IMR-90 (cell line): ENCODE measurements around the gene TMCO1. TPM values are rescaled to one million over a fixed set of nuclear protein-coding genes. Genes with fewer than 3 reads are reported as not detected.
A peak's percentile ranks its signal among the peaks of the same experiment; 100 is the strongest.

Experiments
- ATAC-seq: fragments of 200-7000 bp; cut with Tn5 transposase; 2 replicates; pipeline ENCODE4 v1.9.1; 2020; ENCODE audit warnings: low read depth, mild to moderate bottlenecking, moderate library complexity
- BruUV-seq: library from RNA; stranded (reverse); fragments of 400-500 nt; replicated peaks from 2 replicates; lab custom pipeline; 2021; lab: Mats Ljungman, UMichigan
- CTCF ChIA-PET: fragments of 300-600 bp; formaldehyde crosslinking; extraction: SDS; loops from one replicate; lab custom pipeline; 2021; ENCODE audit warnings: antibody characterized with exemption; lab: Yijun Ruan, JAX
- POLR2A ChIA-PET: fragments of 300-600 bp; sonication (Branson Sonifier 250); formaldehyde crosslinking; loops from one replicate; lab custom pipeline; 2022; ENCODE audit warnings: antibody characterized with exemption; ENCODE audit not compliant: unreplicated experiment; lab: Charles Lee
- DNase-seq: peaks from one replicate; pipeline ENCODE4 v3.0.0; 2013
- H2AFZ ChIP-seq: replicated peaks from 2 replicates; pipeline ENCODE3; 2013; ENCODE audit warnings: low read length, mild to moderate bottlenecking; ENCODE audit not compliant: poor library complexity
- H2AK5ac ChIP-seq: 2 replicates; pipeline ENCODE4 v1.6.1; 2013; ENCODE audit warnings: low read depth, low read length, inconsistent platforms
- H2AK9ac ChIP-seq: replicated peaks from 2 replicates; pipeline ENCODE3; 2013; ENCODE audit warnings: mild to moderate bottlenecking, low read depth, low read length, moderate library complexity; ENCODE audit not compliant: poor library complexity
- H2BK120ac ChIP-seq: 2 replicates; pipeline ENCODE4 v1.6.1; 2013; ENCODE audit warnings: low read depth, low read length, inconsistent platforms
- H2BK15ac ChIP-seq: 3 replicates; pipeline ENCODE4 v1.6.1; 2013; ENCODE audit warnings: low read depth, low read length, inconsistent platforms
- H2BK20ac ChIP-seq: 2 replicates; pipeline ENCODE4 v1.6.1; 2013; ENCODE audit warnings: low read depth, mild to moderate bottlenecking, inconsistent platforms, low read length, moderate library complexity
- H2BK5ac ChIP-seq: 2 replicates; pipeline ENCODE4 v1.6.1; 2013; ENCODE audit warnings: mild to moderate bottlenecking, low read depth, low read length, inconsistent platforms; ENCODE audit not compliant: poor library complexity, severe bottlenecking
- H3K14ac ChIP-seq: replicated peaks from 2 replicates; pipeline ENCODE4 v1.6.1; 2013; ENCODE audit warnings: low read depth, low read length, inconsistent platforms
- H3K18ac ChIP-seq: 2 replicates; pipeline ENCODE4 v1.6.1; 2013; ENCODE audit warnings: low read depth, low read length, control low read depth
- H3K23ac ChIP-seq: 2 replicates; pipeline ENCODE4 v1.6.1; 2013; ENCODE audit warnings: low read depth, low read length, inconsistent platforms
- H3K27ac ChIP-seq: 2 replicates; pipeline ENCODE4 v1.5.1; 2013; ENCODE audit warnings: mild to moderate bottlenecking, control low read depth, low read length; ENCODE audit not compliant: insufficient read depth
- H3K27me3 ChIP-seq: 2 replicates; pipeline ENCODE4 v1.6.1; 2013; ENCODE audit warnings: low read length; ENCODE audit not compliant: control insufficient read depth, insufficient read depth
- H3K36me3 ChIP-seq: 2 replicates; pipeline ENCODE4 v1.6.1; 2013; ENCODE audit warnings: low read length, mixed read lengths; ENCODE audit not compliant: control insufficient read depth, insufficient read depth
- H3K4ac ChIP-seq: 2 replicates; pipeline ENCODE4 v1.6.1; 2013; ENCODE audit warnings: low read depth, low read length, inconsistent platforms
- H3K4me1 ChIP-seq: 2 replicates; pipeline ENCODE4 v1.6.1; 2013; ENCODE audit warnings: low read length, mixed read lengths; ENCODE audit not compliant: control insufficient read depth, insufficient read depth
- H3K4me2 ChIP-seq: 2 replicates; pipeline ENCODE4 v1.6.1; 2013; ENCODE audit warnings: low read depth, mild to moderate bottlenecking, control low read depth, low read length, moderate library complexity
- H3K4me3 ChIP-seq: 2 replicates; pipeline ENCODE4 v1.5.1; 2013; ENCODE audit warnings: low read depth, mild to moderate bottlenecking, control low read depth, low read length, moderate library complexity; ENCODE audit not compliant: insufficient read depth
- H3K56ac ChIP-seq: 2 replicates; pipeline ENCODE4 v1.6.1; 2013; ENCODE audit warnings: low read length, inconsistent platforms; ENCODE audit not compliant: insufficient read depth; ENCODE audit errors: extremely low read depth
- H3K79me1 ChIP-seq, 2 experiments: 2 replicates each; pipeline ENCODE4 v1.6.1; 2013; ENCODE audit warnings: low read length in 2 of 2, inconsistent platforms in 1 of 2, low read depth in 1 of 2
- H3K9ac ChIP-seq: 2 replicates; pipeline ENCODE4 v1.6.1; 2013; ENCODE audit warnings: low read depth, low read length, control low read depth
- H3K9me1 ChIP-seq: 2 replicates; pipeline ENCODE4 v1.6.1; 2013; ENCODE audit warnings: low read length, inconsistent platforms; ENCODE audit not compliant: insufficient read depth
- H3K9me3 ChIP-seq: 2 replicates; pipeline ENCODE4 v1.6.1; 2013; ENCODE audit warnings: low read length; ENCODE audit not compliant: control insufficient read depth, insufficient read depth
- H4K20me1 ChIP-seq: 2 replicates; pipeline ENCODE4 v1.6.1; 2013; ENCODE audit warnings: low read length, inconsistent platforms; ENCODE audit not compliant: insufficient read depth
- H4K5ac ChIP-seq: 2 replicates; pipeline ENCODE4 v1.6.1; 2013; ENCODE audit warnings: mild to moderate bottlenecking, low read depth, low read length, control low read depth
- H4K8ac ChIP-seq, 2 experiments: 2 replicates each; pipeline ENCODE4 v1.6.1; 2013; ENCODE audit warnings: low read depth in 2 of 2, low read length in 2 of 2, control low read depth in 1 of 2, inconsistent platforms in 1 of 2
- H4K91ac ChIP-seq: 2 replicates; pipeline ENCODE4 v1.6.1; 2013; ENCODE audit warnings: low read depth, low read length, inconsistent platforms; ENCODE audit not compliant: insufficient read depth
- CEBPB ChIP-seq: IDR thresholded peaks from 2 replicates; pipeline ENCODE4 v1.6.1; 2012; ENCODE audit warnings: low read depth, low read length, improper control_type of control experiment
- CHD1 ChIP-seq: IDR thresholded peaks from 2 replicates; pipeline ENCODE4 v1.6.1; 2012; ENCODE audit warnings: low read depth, low read length, improper control_type of control experiment
- NFE2L2 ChIP-seq: fragments of 150-350 bp; IDR thresholded peaks from 2 replicates; pipeline ENCODE4 v1.6.1; 2016; ENCODE audit warnings: low read depth, mild to moderate bottlenecking, low read length
- POLR2A ChIP-seq: IDR thresholded peaks from 2 replicates; pipeline ENCODE4 v1.6.1; 2012; ENCODE audit warnings: mild to moderate bottlenecking, low read depth, low read length
- RAD21 ChIP-seq: IDR thresholded peaks from 2 replicates; pipeline ENCODE4 v1.6.1; 2012; ENCODE audit warnings: low read length, improper control_type of control experiment
- RCOR1 ChIP-seq: IDR thresholded peaks from 2 replicates; pipeline ENCODE4 v1.6.1; 2012; ENCODE audit warnings: mild to moderate bottlenecking, low read length, improper control_type of control experiment; ENCODE audit not compliant: insufficient replicate concordance
- WGBS, 2 experiments: methylation state at CpG; one replicate each; pipeline versions ENCODE4 v1.1.5 to v1.1.7; 2013; ENCODE audit warnings: missing lambda C conversion rate in 2 of 2; ENCODE audit not compliant: insufficient read length in 1 of 2; ENCODE audit errors: extremely low coverage in 2 of 2; 5-methylcytosine and 5-hydroxymethylcytosine counted together
- dilution Hi-C: fragments of 300-500 bp; cut with HindIII; formaldehyde crosslinking; loops from one replicate; pipeline ENCODE4 v1.14.3; 2018; ENCODE audit warnings: low sequenced_read_pairs; ENCODE audit not compliant: unreplicated experiment
- in situ Hi-C: fragments of 300-500 bp; cut with MboI; formaldehyde crosslinking; loops from 3 replicates; pipeline ENCODE4 v1.14.3; 2019; ENCODE audit warnings: low sequenced_read_pairs, inconsistent platforms, mixed read lengths
- intact Hi-C: fragments of 100-400 bp; cut with micrococcal nuclease; formaldehyde crosslinking; loops from 2 replicates; pipeline ENCODE4 v1.10.0; 2022
- polyA plus RNA-seq, 3 experiments: library from polyadenylated mRNA; depleted of rRNA; stranded (reverse); fragments of >200 nt; gene quantifications; 2 replicates each; pipeline ENCODE4 v1.2.3, GENCODE V29; 2012; ENCODE audit warnings: low replicate concordance in 1 of 3
- total RNA-seq: library from RNA; depleted of rRNA; stranded (reverse); fragments of >200 nt; gene quantifications from 2 replicates; pipeline ENCODE4 v1.2.3, GENCODE V29; 2012
- TF ChIP-seq, protein P1 (sequence below): fragments of 150-350 bp; IDR thresholded peaks from 2 replicates; pipeline ENCODE4 v1.6.1; 2016; ENCODE audit warnings: low read depth, mild to moderate bottlenecking, low read length, moderate library complexity, borderline replicate concordance
- TF ChIP-seq, protein P2 (sequence below): conservative IDR thresholded peaks from 2 replicates; pipeline ENCODE4 v1.5.1; 2012; ENCODE audit warnings: mild to moderate bottlenecking, low read depth, low read length, improper control_type of control experiment

TMCO1 gene
- total and polyA plus RNA-seq, 2 of the 4 experiments (the other 2 are of a cell fraction), result 86.4 to 113 TPM

DNA sequence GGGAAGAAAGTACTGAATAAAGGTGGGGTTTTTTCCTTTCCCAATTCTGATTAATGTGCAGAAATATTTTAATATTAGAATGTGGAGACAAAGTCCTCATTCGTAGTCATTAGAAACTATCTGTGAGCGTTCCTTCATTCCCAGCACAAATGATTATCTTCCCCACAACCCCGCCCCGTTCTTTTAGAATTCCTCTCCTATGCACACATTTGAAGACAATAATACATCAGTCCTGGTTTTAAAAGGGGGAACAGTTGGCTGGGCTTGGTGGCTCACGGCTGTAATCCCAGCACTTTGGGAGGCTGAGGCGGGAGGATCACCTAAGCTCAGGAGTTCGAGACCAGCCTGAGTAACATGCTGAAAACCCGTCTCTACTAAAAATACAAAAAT lies 71.2 kb downstream of the TMCO1 start:
- in situ Hi-C loops (no loop called here), dilution Hi-C loops (no loop called here), intact Hi-C loops (no loop called here)
- Histone ChIP-seq H3K27ac (peak overlapping the region; percentile 94; the same call in 1 of the 2 replicates), H3K56ac (no peak overlapping the region), H3K14ac (no peak overlapping the region), H2BK5ac (no peak overlapping the region), H2BK15ac (no peak overlapping the region), H4K91ac (no peak overlapping the region), H3K4ac (no peak overlapping the region; the same call in 1 of the 2 replicates), H3K9ac (no peak overlapping the region), H2BK120ac (no peak overlapping the region), H2AK5ac (0 out of 2 replicates have a peak overlapping the region, but pooled peaks have one; percentile 29), H3K36me3 (no peaks in the 10 kb centered on the region), H3K18ac (no peak overlapping the region), H4K20me1 (no peaks in the 10 kb centered on the region), H3K4me1 (no peaks in the 10 kb centered on the region), H3K9me3 (no peaks in the 10 kb centered on the region), H3K23ac (no peak overlapping the region), H3K9me1 (no peaks in the 10 kb centered on the region), H2AFZ (no peak overlapping the region), H3K79me1 (peaks cover 2 to 27% of the 10 kb centered on the region in 2 experiments; a peak in 3 of 4 replicates), H4K8ac (peak overlapping the region in 1 of 2 experiments; percentile 35; a peak in 1 of 4 replicates), H2BK20ac (no peak overlapping the region), H3K27me3 (no peaks in the 10 kb centered on the region), H3K4me2 (peak overlapping the region; percentile 59), H4K5ac (no peak overlapping the region), H3K4me3 (peak overlapping the region; percentile 70), H2AK9ac (no peak overlapping the region)
- ChIA-PET POLR2A (no interaction called here), CTCF (interaction anchor here (0.8 to 0.9 kb wide), 2 partner anchors 96 to 210 kb away, joined by 3 read pairs; no protein-coding TSS in a partner anchor)
- BruUV-seq, result TSS peak; percentile 52
- no CpG with 5 or more reads among the region's 8 CpGs for WGBS, 2 experiments
- no peak for DNase-seq
- ATAC-seq, result no peak
- TF ChIP-seq POLR2A, result no peak
- no peak for TF ChIP-seq CEBPB
- TF ChIP-seq NFE2L2, result no peak
- no peak for TF ChIP-seq RCOR1
- no peak for TF ChIP-seq CHD1
- TF ChIP-seq RAD21, result no peak
- TF ChIP-seq, protein P1, sequence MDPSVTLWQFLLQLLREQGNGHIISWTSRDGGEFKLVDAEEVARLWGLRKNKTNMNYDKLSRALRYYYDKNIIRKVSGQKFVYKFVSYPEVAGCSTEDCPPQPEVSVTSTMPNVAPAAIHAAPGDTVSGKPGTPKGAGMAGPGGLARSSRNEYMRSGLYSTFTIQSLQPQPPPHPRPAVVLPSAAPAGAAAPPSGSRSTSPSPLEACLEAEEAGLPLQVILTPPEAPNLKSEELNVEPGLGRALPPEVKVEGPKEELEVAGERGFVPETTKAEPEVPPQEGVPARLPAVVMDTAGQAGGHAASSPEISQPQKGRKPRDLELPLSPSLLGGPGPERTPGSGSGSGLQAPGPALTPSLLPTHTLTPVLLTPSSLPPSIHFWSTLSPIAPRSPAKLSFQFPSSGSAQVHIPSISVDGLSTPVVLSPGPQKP, result no peak
- TF ChIP-seq, protein P2, sequence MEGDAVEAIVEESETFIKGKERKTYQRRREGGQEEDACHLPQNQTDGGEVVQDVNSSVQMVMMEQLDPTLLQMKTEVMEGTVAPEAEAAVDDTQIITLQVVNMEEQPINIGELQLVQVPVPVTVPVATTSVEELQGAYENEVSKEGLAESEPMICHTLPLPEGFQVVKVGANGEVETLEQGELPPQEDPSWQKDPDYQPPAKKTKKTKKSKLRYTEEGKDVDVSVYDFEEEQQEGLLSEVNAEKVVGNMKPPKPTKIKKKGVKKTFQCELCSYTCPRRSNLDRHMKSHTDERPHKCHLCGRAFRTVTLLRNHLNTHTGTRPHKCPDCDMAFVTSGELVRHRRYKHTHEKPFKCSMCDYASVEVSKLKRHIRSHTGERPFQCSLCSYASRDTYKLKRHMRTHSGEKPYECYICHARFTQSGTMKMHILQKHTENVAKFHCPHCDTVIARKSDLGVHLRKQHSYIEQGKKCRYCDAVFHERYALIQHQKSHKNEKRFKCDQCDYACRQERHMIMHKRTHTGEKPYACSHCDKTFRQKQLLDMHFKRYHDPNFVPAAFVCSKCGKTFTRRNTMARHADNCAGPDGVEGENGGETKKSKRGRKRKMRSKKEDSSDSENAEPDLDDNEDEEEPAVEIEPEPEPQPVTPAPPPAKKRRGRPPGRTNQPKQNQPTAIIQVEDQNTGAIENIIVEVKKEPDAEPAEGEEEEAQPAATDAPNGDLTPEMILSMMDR, result no peak
